Parathyroid adenoma (tissue), 2 donors: ENCODE results near the gene FSTL4.

Source experiments
- H2AFZ ChIP-seq: fragments of 300-600 bp; sonication (generic); one replicate; pipeline ENCODE4 v1.7.0; 2017; ENCODE audit warnings: antibody characterized with exemption, mild to moderate bottlenecking
- H3K27ac ChIP-seq: fragments of 300-600 bp; sonication (generic); one replicate; pipeline ENCODE4 v1.7.0; 2017
- H3K27me3 ChIP-seq: fragments of 300-600 bp; sonication (generic); one replicate; pipeline ENCODE4 v1.7.0; 2017; ENCODE audit warnings: low read length; ENCODE audit not compliant: control insufficient read depth, insufficient read depth
- H3K36me3 ChIP-seq: fragments of 300-600 bp; sonication (generic); one replicate; pipeline ENCODE4 v1.7.0; 2017; ENCODE audit warnings: low read length; ENCODE audit not compliant: control insufficient read depth, insufficient read depth
- H3K4me1 ChIP-seq: fragments of 300-600 bp; sonication (generic); one replicate; pipeline ENCODE4 v1.7.0; 2017; ENCODE audit warnings: control low read depth
- H3K4me2 ChIP-seq: fragments of 300-600 bp; sonication (generic); one replicate; pipeline ENCODE4 v1.7.0; 2017; ENCODE audit warnings: low read length
- H3K4me3 ChIP-seq: fragments of 300-600 bp; sonication (generic); one replicate; pipeline ENCODE4 v1.7.0; 2017; ENCODE audit warnings: low read depth, low read length
- H3K79me2 ChIP-seq: fragments of 300-600 bp; sonication (generic); one replicate; pipeline ENCODE4 v1.7.0; 2017; ENCODE audit warnings: control low read depth
- H3K9ac ChIP-seq: fragments of 300-600 bp; sonication (generic); one replicate; pipeline ENCODE4 v1.7.0; 2017; ENCODE audit warnings: mild to moderate bottlenecking
- H3K9me3 ChIP-seq: fragments of 300-600 bp; sonication (generic); one replicate; pipeline ENCODE4 v1.7.0; 2017; ENCODE audit warnings: low read length; ENCODE audit not compliant: control insufficient read depth
- CTCF ChIP-seq: fragments of 300-600 bp; sonication (generic); IDR thresholded peaks from one replicate; pipeline ENCODE4 v1.7.0; 2017; ENCODE audit warnings: antibody characterized with exemption, mild to moderate bottlenecking
- donor health status: primary hyperparathyroidism.

Gene FSTL4

DNA sequence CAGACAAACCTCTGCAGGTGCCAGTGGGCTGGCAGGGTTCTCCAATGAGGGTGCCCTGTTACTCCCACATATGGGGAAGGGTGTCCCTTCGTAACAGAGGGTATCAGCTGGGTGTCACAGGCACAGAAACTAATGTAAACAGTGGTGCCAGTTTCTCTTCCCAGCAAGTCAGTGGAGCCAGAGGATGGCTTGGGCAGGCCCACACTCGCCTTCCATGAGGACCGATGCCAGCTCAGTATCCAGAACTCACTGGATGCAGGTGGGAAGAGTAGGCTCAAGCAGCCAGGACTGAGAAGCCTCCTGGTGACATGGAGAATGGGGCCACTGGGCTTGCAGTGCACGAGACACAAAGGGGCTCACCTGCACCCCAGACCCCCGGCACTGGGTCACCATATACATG lies 30.4 kb downstream of the FSTL4 start:
- H3K9me3 ChIP-seq: no peaks in the 10 kb centered on the region
- no peak for TF ChIP-seq CTCF
- no peaks in the 10 kb centered on the region for H3K4me1 ChIP-seq
- H3K4me3 ChIP-seq: no peak overlapping the region
- H3K79me2 ChIP-seq: peaks cover 3% of the 10 kb centered on the region
- no peak overlapping the region for H3K4me2 ChIP-seq
- H2AFZ ChIP-seq: no peak overlapping the region
- no peak overlapping the region for H3K9ac ChIP-seq
- no peaks in the 10 kb centered on the region for H3K36me3 ChIP-seq
- no peak overlapping the region for H3K27ac ChIP-seq
- H3K27me3 ChIP-seq: no peaks in the 10 kb centered on the region

DNA sequence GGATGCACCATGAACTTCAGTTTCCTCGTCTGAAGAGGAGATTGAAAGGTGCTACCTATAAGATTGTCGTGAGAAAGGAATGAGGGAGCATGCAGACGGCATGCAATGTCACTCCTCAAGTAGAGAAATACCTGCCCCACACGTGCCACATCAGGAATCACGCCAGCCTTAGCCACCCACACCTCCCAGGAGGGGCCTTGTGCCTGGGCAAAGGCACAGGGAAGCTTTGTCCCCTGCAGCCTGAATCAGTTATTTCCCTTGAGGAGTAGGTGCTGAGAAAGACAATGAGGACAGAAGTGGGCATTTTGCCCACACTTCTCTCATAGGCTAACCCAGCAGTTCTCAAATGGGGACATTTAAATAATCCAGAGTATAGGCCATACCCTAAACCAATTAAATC lies 31.0 kb downstream of the FSTL4 start:
- Histone ChIP-seq H3K9ac (no peak overlapping the region), H3K9me3 (no peaks in the 10 kb centered on the region), H3K36me3 (no peaks in the 10 kb centered on the region), H3K4me3 (no peak overlapping the region), H3K4me2 (no peak overlapping the region), H3K79me2 (peaks cover 3% of the 10 kb centered on the region), H3K27me3 (no peaks in the 10 kb centered on the region), H3K27ac (no peak overlapping the region), H2AFZ (no peak overlapping the region), H3K4me1 (no peaks in the 10 kb centered on the region)
- TF ChIP-seq CTCF: no peak

DNA sequence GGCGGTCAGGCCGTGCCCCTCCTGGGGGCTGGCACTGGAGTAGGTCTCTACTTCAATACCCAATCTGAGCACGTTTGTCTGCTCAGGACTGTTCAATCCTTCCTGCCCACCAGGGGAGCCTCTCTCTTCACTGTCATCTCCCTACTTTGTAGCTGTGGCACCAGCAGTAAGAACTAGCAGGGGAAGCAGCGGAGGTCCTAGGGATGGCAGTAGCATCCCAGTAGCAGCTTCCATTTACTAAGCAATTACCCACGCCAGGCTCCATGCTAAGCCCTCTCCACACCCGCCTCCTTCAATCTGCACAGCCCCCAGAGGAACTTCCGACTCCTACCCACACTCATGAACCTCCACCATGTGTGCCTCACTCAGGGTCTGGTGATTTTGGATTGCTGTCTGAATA lies 31.7 kb downstream of the FSTL4 start:
- Histone ChIP-seq H2AFZ (no peak overlapping the region), H3K36me3 (no peaks in the 10 kb centered on the region), H3K4me3 (no peak overlapping the region), H3K9ac (no peak overlapping the region), H3K27ac (no peak overlapping the region), H3K79me2 (peaks cover 3% of the 10 kb centered on the region), H3K27me3 (no peaks in the 10 kb centered on the region), H3K4me1 (no peaks in the 10 kb centered on the region), H3K9me3 (no peaks in the 10 kb centered on the region), H3K4me2 (no peak overlapping the region)
- no peak for TF ChIP-seq CTCF

GRCh38 chr5:133579766-133580165 lies 32.6 kb downstream of the FSTL4 start:
- TF ChIP-seq CTCF: no peak
- H3K27ac ChIP-seq: no peak overlapping the region

DNA sequence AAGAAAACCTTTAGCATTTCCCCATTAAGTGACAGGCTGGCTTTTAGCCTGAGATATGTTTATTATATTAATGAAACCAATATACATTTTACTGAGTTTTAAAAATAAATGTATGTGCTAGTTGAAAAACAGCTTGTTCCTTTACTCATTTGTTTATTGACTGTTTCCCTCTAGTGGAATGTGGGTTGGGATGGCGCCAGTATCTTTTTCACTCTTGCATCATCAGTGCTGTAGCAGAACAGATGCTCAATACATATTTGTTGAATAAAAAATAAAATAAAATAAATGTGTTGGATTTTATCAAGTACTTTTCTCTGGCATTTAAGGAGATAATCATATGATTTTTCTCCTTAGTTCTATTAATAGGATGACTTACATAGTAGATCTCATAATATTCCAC lies 43.0 kb downstream of the FSTL4 start:
- Histone ChIP-seq H3K4me1 (no peaks in the 10 kb centered on the region), H3K27ac (no peak overlapping the region), H3K36me3 (no peaks in the 10 kb centered on the region), H3K79me2 (no peaks in the 10 kb centered on the region), H3K9me3 (no peaks in the 10 kb centered on the region), H3K4me2 (no peak overlapping the region), H2AFZ (no peak overlapping the region), H3K9ac (no peak overlapping the region), H3K4me3 (no peak overlapping the region), H3K27me3 (no peaks in the 10 kb centered on the region)
- no peak for TF ChIP-seq CTCF

More at GRCh38 chr5:133579766-133580165, 32.6 kb downstream of the FSTL4 start:
- Histone ChIP-seq H3K36me3 (no peaks in the 10 kb centered on the region), H3K4me2 (no peak overlapping the region), H2AFZ (no peak overlapping the region), H3K9me3 (no peaks in the 10 kb centered on the region), H3K4me1 (no peaks in the 10 kb centered on the region), H3K4me3 (no peak overlapping the region), H3K9ac (no peak overlapping the region), H3K27me3 (no peaks in the 10 kb centered on the region), H3K79me2 (peaks cover 3% of the 10 kb centered on the region)
